PC-3 (cell line): ENCODE data around the gene ANKFN1. TPM values are rescaled to one million over a fixed set of nuclear protein-coding genes. Genes with fewer than 3 reads are reported as not detected.

Source experiments
- ATAC-seq: fragments of 200-7000 bp; cut with Tn5 transposase; 2 replicates; pipeline ENCODE4 v1.9.1; 2020; ENCODE audit warnings: mild to moderate bottlenecking, moderate library complexity
- BruUV-seq: library from RNA; stranded (reverse); fragments of 400-500 nt; replicated peaks from 2 replicates; lab custom pipeline; 2021; lab: Mats Ljungman, UMichigan
- CTCF ChIA-PET: fragments of 300-600 bp; sonication (Branson Sonifier 250); formaldehyde crosslinking; loops from one replicate; lab custom pipeline; 2022; ENCODE audit warnings: antibody characterized with exemption; lab: Charles Lee
- POLR2A ChIA-PET: fragments of 300-600 bp; sonication (Branson Sonifier 250); formaldehyde crosslinking; loops from one replicate; lab custom pipeline; 2022; ENCODE audit warnings: antibody characterized with exemption; ENCODE audit not compliant: unreplicated experiment; lab: Charles Lee
- DNase-seq: peaks from one replicate; pipeline ENCODE4 v3.0.0-alpha.2; 2015
- H2AFZ ChIP-seq: fragments of 300-600 bp; sonication (generic); 2 replicates; pipeline ENCODE4 v1.6.0; 2016; ENCODE audit warnings: antibody characterized with exemption, low read length
- H3F3A ChIP-seq: fragments of 300-600 bp; sonication (generic); one replicate; pipeline ENCODE4 v1.6.0; 2017; ENCODE audit warnings: antibody characterized with exemption, low read length, control low read depth, mild to moderate bottlenecking; ENCODE audit not compliant: unreplicated experiment
- H3K27ac ChIP-seq: fragments of 300-600 bp; sonication (generic); 2 replicates; pipeline ENCODE4 v1.5.1; 2016; ENCODE audit warnings: mild to moderate bottlenecking, low read length
- H3K27me3 ChIP-seq: fragments of 300-600 bp; sonication (generic); 2 replicates; pipeline ENCODE4 v1.6.1; 2016; ENCODE audit warnings: low read length, mixed read lengths
- H3K36me3 ChIP-seq: fragments of 300-600 bp; sonication (generic); 2 replicates; pipeline ENCODE4 v1.6.1; 2016; ENCODE audit warnings: low read depth, mixed run types, low read length, mixed read lengths
- H3K4me1 ChIP-seq: fragments of 300-600 bp; sonication (generic); 2 replicates; pipeline ENCODE4 v1.5.1; 2016; ENCODE audit warnings: low read length; ENCODE audit not compliant: insufficient read depth
- H3K4me2 ChIP-seq: fragments of 300-600 bp; sonication (generic); 2 replicates; pipeline ENCODE4 v1.6.0; 2016; ENCODE audit warnings: low read length
- H3K4me3 ChIP-seq: fragments of 300-600 bp; sonication (generic); 2 replicates; pipeline ENCODE4 v1.5.1; 2016; ENCODE audit warnings: mild to moderate bottlenecking, low read length, mixed read lengths
- H3K79me2 ChIP-seq: fragments of 300-600 bp; sonication (generic); 2 replicates; pipeline ENCODE4 v1.6.1; 2017; ENCODE audit warnings: low read length, mixed read lengths
- H3K9ac ChIP-seq: fragments of 300-600 bp; sonication (generic); 2 replicates; pipeline ENCODE4 v1.6.0; 2016; ENCODE audit warnings: mild to moderate bottlenecking, low read length
- H3K9me2 ChIP-seq: fragments of 300-600 bp; sonication (generic); replicated peaks from 2 replicates; pipeline ENCODE4 v1.6.1; 2016; ENCODE audit warnings: mixed run types, low read length, mixed read lengths
- H3K9me3 ChIP-seq: fragments of 300-600 bp; sonication (generic); 2 replicates; pipeline ENCODE4 v1.6.1; 2016; ENCODE audit warnings: low read length, mixed read lengths
- H4K20me1 ChIP-seq: fragments of 300-600 bp; sonication (generic); 2 replicates; pipeline ENCODE4 v1.6.1; 2016; ENCODE audit warnings: low read length, mixed read lengths
- CTCF ChIP-seq: fragments of 300-600 bp; sonication (generic); conservative IDR thresholded peaks from 2 replicates; pipeline ENCODE4 v1.5.1; 2017; ENCODE audit warnings: antibody characterized with exemption, low read depth, mild to moderate bottlenecking, low read length
- EZH2 ChIP-seq: fragments of 300-600 bp; sonication (generic); IDR thresholded peaks from one replicate; pipeline ENCODE4 v1.6.1; 2017; ENCODE audit warnings: antibody characterized with exemption, mild to moderate bottlenecking, low read length; ENCODE audit not compliant: unreplicated experiment
- EZH2phosphoT487 ChIP-seq: fragments of 300-600 bp; sonication (generic); IDR thresholded peaks from 2 replicates; pipeline ENCODE4 v1.6.1; 2018; ENCODE audit warnings: mild to moderate bottlenecking, antibody characterized with exemption, low read length, borderline replicate concordance
- intact Hi-C: fragments of 100-400 bp; cut with micrococcal nuclease; formaldehyde crosslinking; loops from 2 replicates; pipeline ENCODE4 v1.9.0; 2023
- total RNA-seq: library from RNA; depleted of rRNA; stranded (reverse); fragments of >200 nt; gene quantifications from 2 replicates; pipeline ENCODE4 v1.2.3, GENCODE V29; 2014

Gene ANKFN1
- total RNA-seq, 1 experiment from 2014 or later: not detected

GRCh38 chr17:56451629-56452028, 298.4 kb downstream of the ANKFN1 start:
- H3K4me3 ChIP-seq: no peak overlapping the region
- H4K20me1 ChIP-seq: no peaks in the 10 kb centered on the region

GRCh38 chr17:56452461-56452860, 299.2 kb downstream of the ANKFN1 start:
- Histone ChIP-seq H3K4me3 (no peak overlapping the region), H3F3A (no peaks in the 10 kb centered on the region), H3K27me3 (peaks cover 45% of the 10 kb centered on the region), H3K9me2 (no peaks in the 10 kb centered on the region), H3K9me3 (no peaks in the 10 kb centered on the region), H3K4me2 (no peak overlapping the region), H3K9ac (no peak overlapping the region), H3K27ac (no peak overlapping the region), H3K36me3 (no peaks in the 10 kb centered on the region), H4K20me1 (no peaks in the 10 kb centered on the region), H2AFZ (no peak overlapping the region), H3K79me2 (no peaks in the 10 kb centered on the region), H3K4me1 (no peaks in the 10 kb centered on the region)
- ChIA-PET CTCF (no interaction called here), POLR2A (no interaction called here)
- TF ChIP-seq EZH2: no peak
- TF ChIP-seq CTCF: no peak
- TF ChIP-seq EZH2phosphoT487: no peak
- intact Hi-C loops: no loop called here
- ATAC-seq (no peak), DNase-seq (no peak)
- no TSS peak for BruUV-seq

More at GRCh38 chr17:56451629-56452028, 298.4 kb downstream of the ANKFN1 start:
- H3K9ac ChIP-seq: no peak overlapping the region
- H3K79me2 ChIP-seq: no peaks in the 10 kb centered on the region
- no peaks in the 10 kb centered on the region for H3K9me3 ChIP-seq
- no peaks in the 10 kb centered on the region for H3F3A ChIP-seq
- no peak for TF ChIP-seq CTCF
- no peak for TF ChIP-seq EZH2phosphoT487
- TF ChIP-seq EZH2: no peak
- intact Hi-C loops: no loop called here
- BruUV-seq: no TSS peak
- no peaks in the 10 kb centered on the region for H3K9me2 ChIP-seq
- no peak overlapping the region for H3K27ac ChIP-seq
- DNase-seq (peak; percentile 53), ATAC-seq (peak; percentile 37; the same call in 1 of the 2 replicates)
- peaks cover 42% of the 10 kb centered on the region for H3K27me3 ChIP-seq
- no peaks in the 10 kb centered on the region for H3K36me3 ChIP-seq
- no peaks in the 10 kb centered on the region for H3K4me1 ChIP-seq
- POLR2A ChIA-PET: no interaction called here
- CTCF ChIA-PET: no interaction called here
- H2AFZ ChIP-seq: no peak overlapping the region
- H3K4me2 ChIP-seq: no peak overlapping the region

- no peaks in the 10 kb centered on the region for H3K9me2 ChIP-seq
- POLR2A ChIA-PET: no interaction called here
- intact Hi-C loops: no loop called here
Observed at GRCh38 chr17:56457501-56457900, 304.2 kb downstream of the ANKFN1 start.

More at GRCh38 chr17:56457501-56457900, 304.2 kb downstream of the ANKFN1 start:
- DNase-seq: no peak
- no peak overlapping the region for H2AFZ ChIP-seq
- H3K9ac ChIP-seq: no peak overlapping the region
- no peak overlapping the region for H3K4me2 ChIP-seq
- no peak for ATAC-seq
- H3K4me1 ChIP-seq: no peaks in the 10 kb centered on the region
- no peak overlapping the region for H3K4me3 ChIP-seq
- BruUV-seq: no TSS peak
- H4K20me1 ChIP-seq: no peaks in the 10 kb centered on the region
- TF ChIP-seq EZH2phosphoT487 (no peak), CTCF (no peak), EZH2 (no peak)
- no peaks in the 10 kb centered on the region for H3K9me3 ChIP-seq
- peaks cover 52% of the 10 kb centered on the region for H3K27me3 ChIP-seq
- no peak overlapping the region for H3K27ac ChIP-seq
- CTCF ChIA-PET: no interaction called here
- no peaks in the 10 kb centered on the region for H3F3A ChIP-seq
- no peaks in the 10 kb centered on the region for H3K79me2 ChIP-seq
- no peaks in the 10 kb centered on the region for H3K36me3 ChIP-seq
